IMR-90 (cell line): ENCODE measurements around the gene SUPT16H. TPM values are rescaled to one million over a fixed set of nuclear protein-coding genes. Genes with fewer than 3 reads are reported as not detected.

Experiments
- ATAC-seq: fragments of 200-7000 bp; cut with Tn5 transposase; 2 replicates; pipeline ENCODE4 v1.9.1; 2020; ENCODE audit warnings: low read depth, mild to moderate bottlenecking, moderate library complexity
- BruUV-seq: library from RNA; stranded (reverse); fragments of 400-500 nt; replicated peaks from 2 replicates; lab custom pipeline; 2021; lab: Mats Ljungman, UMichigan
- CTCF ChIA-PET: fragments of 300-600 bp; formaldehyde crosslinking; extraction: SDS; loops from one replicate; lab custom pipeline; 2021; ENCODE audit warnings: antibody characterized with exemption; lab: Yijun Ruan, JAX
- POLR2A ChIA-PET: fragments of 300-600 bp; sonication (Branson Sonifier 250); formaldehyde crosslinking; loops from one replicate; lab custom pipeline; 2022; ENCODE audit warnings: antibody characterized with exemption; ENCODE audit not compliant: unreplicated experiment; lab: Charles Lee
- DNase-seq: peaks from one replicate; pipeline ENCODE4 v3.0.0; 2013
- H2AFZ ChIP-seq: replicated peaks from 2 replicates; pipeline ENCODE3; 2013; ENCODE audit warnings: low read length, mild to moderate bottlenecking; ENCODE audit not compliant: poor library complexity
- H2AK5ac ChIP-seq: 2 replicates; pipeline ENCODE4 v1.6.1; 2013; ENCODE audit warnings: low read depth, low read length, inconsistent platforms
- H2AK9ac ChIP-seq: replicated peaks from 2 replicates; pipeline ENCODE3; 2013; ENCODE audit warnings: mild to moderate bottlenecking, low read depth, low read length, moderate library complexity; ENCODE audit not compliant: poor library complexity
- H2BK120ac ChIP-seq: 2 replicates; pipeline ENCODE4 v1.6.1; 2013; ENCODE audit warnings: low read depth, low read length, inconsistent platforms
- H2BK15ac ChIP-seq: 3 replicates; pipeline ENCODE4 v1.6.1; 2013; ENCODE audit warnings: low read depth, low read length, inconsistent platforms
- H2BK20ac ChIP-seq: 2 replicates; pipeline ENCODE4 v1.6.1; 2013; ENCODE audit warnings: low read depth, mild to moderate bottlenecking, inconsistent platforms, low read length, moderate library complexity
- H2BK5ac ChIP-seq: 2 replicates; pipeline ENCODE4 v1.6.1; 2013; ENCODE audit warnings: mild to moderate bottlenecking, low read depth, low read length, inconsistent platforms; ENCODE audit not compliant: poor library complexity, severe bottlenecking
- H3K14ac ChIP-seq: replicated peaks from 2 replicates; pipeline ENCODE4 v1.6.1; 2013; ENCODE audit warnings: low read depth, low read length, inconsistent platforms
- H3K18ac ChIP-seq: 2 replicates; pipeline ENCODE4 v1.6.1; 2013; ENCODE audit warnings: low read depth, low read length, control low read depth
- H3K23ac ChIP-seq: 2 replicates; pipeline ENCODE4 v1.6.1; 2013; ENCODE audit warnings: low read depth, low read length, inconsistent platforms
- H3K27ac ChIP-seq: 2 replicates; pipeline ENCODE4 v1.5.1; 2013; ENCODE audit warnings: mild to moderate bottlenecking, control low read depth, low read length; ENCODE audit not compliant: insufficient read depth
- H3K27me3 ChIP-seq: 2 replicates; pipeline ENCODE4 v1.6.1; 2013; ENCODE audit warnings: low read length; ENCODE audit not compliant: control insufficient read depth, insufficient read depth
- H3K36me3 ChIP-seq: 2 replicates; pipeline ENCODE4 v1.6.1; 2013; ENCODE audit warnings: low read length, mixed read lengths; ENCODE audit not compliant: control insufficient read depth, insufficient read depth
- H3K4ac ChIP-seq: 2 replicates; pipeline ENCODE4 v1.6.1; 2013; ENCODE audit warnings: low read depth, low read length, inconsistent platforms
- H3K4me1 ChIP-seq: 2 replicates; pipeline ENCODE4 v1.6.1; 2013; ENCODE audit warnings: low read length, mixed read lengths; ENCODE audit not compliant: control insufficient read depth, insufficient read depth
- H3K4me2 ChIP-seq: 2 replicates; pipeline ENCODE4 v1.6.1; 2013; ENCODE audit warnings: low read depth, mild to moderate bottlenecking, control low read depth, low read length, moderate library complexity
- H3K4me3 ChIP-seq: 2 replicates; pipeline ENCODE4 v1.5.1; 2013; ENCODE audit warnings: low read depth, mild to moderate bottlenecking, control low read depth, low read length, moderate library complexity; ENCODE audit not compliant: insufficient read depth
- H3K56ac ChIP-seq: 2 replicates; pipeline ENCODE4 v1.6.1; 2013; ENCODE audit warnings: low read length, inconsistent platforms; ENCODE audit not compliant: insufficient read depth; ENCODE audit errors: extremely low read depth
- H3K79me1 ChIP-seq, 2 experiments: 2 replicates each; pipeline ENCODE4 v1.6.1; 2013; ENCODE audit warnings: low read length in 2 of 2, inconsistent platforms in 1 of 2, low read depth in 1 of 2
- H3K9ac ChIP-seq: 2 replicates; pipeline ENCODE4 v1.6.1; 2013; ENCODE audit warnings: low read depth, low read length, control low read depth
- H3K9me1 ChIP-seq: 2 replicates; pipeline ENCODE4 v1.6.1; 2013; ENCODE audit warnings: low read length, inconsistent platforms; ENCODE audit not compliant: insufficient read depth
- H3K9me3 ChIP-seq: 2 replicates; pipeline ENCODE4 v1.6.1; 2013; ENCODE audit warnings: low read length; ENCODE audit not compliant: control insufficient read depth, insufficient read depth
- H4K20me1 ChIP-seq: 2 replicates; pipeline ENCODE4 v1.6.1; 2013; ENCODE audit warnings: low read length, inconsistent platforms; ENCODE audit not compliant: insufficient read depth
- H4K5ac ChIP-seq: 2 replicates; pipeline ENCODE4 v1.6.1; 2013; ENCODE audit warnings: mild to moderate bottlenecking, low read depth, low read length, control low read depth
- H4K8ac ChIP-seq, 2 experiments: 2 replicates each; pipeline ENCODE4 v1.6.1; 2013; ENCODE audit warnings: low read depth in 2 of 2, low read length in 2 of 2, control low read depth in 1 of 2, inconsistent platforms in 1 of 2
- H4K91ac ChIP-seq: 2 replicates; pipeline ENCODE4 v1.6.1; 2013; ENCODE audit warnings: low read depth, low read length, inconsistent platforms; ENCODE audit not compliant: insufficient read depth
- BHLHE40 ChIP-seq: fragments of 150-350 bp; IDR thresholded peaks from 2 replicates; pipeline ENCODE4 v1.6.1; 2016; ENCODE audit warnings: mild to moderate bottlenecking, low read depth, low read length
- CEBPB ChIP-seq: IDR thresholded peaks from 2 replicates; pipeline ENCODE4 v1.6.1; 2012; ENCODE audit warnings: low read depth, low read length, improper control_type of control experiment
- CHD1 ChIP-seq: IDR thresholded peaks from 2 replicates; pipeline ENCODE4 v1.6.1; 2012; ENCODE audit warnings: low read depth, low read length, improper control_type of control experiment
- CTCF ChIP-seq: conservative IDR thresholded peaks from 2 replicates; pipeline ENCODE4 v1.5.1; 2012; ENCODE audit warnings: mild to moderate bottlenecking, low read depth, low read length, improper control_type of control experiment
- ELK1 ChIP-seq: fragments of 150-350 bp; IDR thresholded peaks from 2 replicates; pipeline ENCODE4 v1.6.1; 2016; ENCODE audit warnings: low read depth, mild to moderate bottlenecking, low read length, moderate library complexity, borderline replicate concordance
- MAFK ChIP-seq: IDR thresholded peaks from 2 replicates; pipeline ENCODE4 v1.6.1; 2012; ENCODE audit warnings: low read depth, low read length, improper control_type of control experiment
- MXI1 ChIP-seq: IDR thresholded peaks from 2 replicates; pipeline ENCODE4 v1.6.1; 2012; ENCODE audit warnings: low read depth, mild to moderate bottlenecking, low read length, moderate library complexity, borderline replicate concordance
- NFE2L2 ChIP-seq: fragments of 150-350 bp; IDR thresholded peaks from 2 replicates; pipeline ENCODE4 v1.6.1; 2016; ENCODE audit warnings: low read depth, mild to moderate bottlenecking, low read length
- RAD21 ChIP-seq: IDR thresholded peaks from 2 replicates; pipeline ENCODE4 v1.6.1; 2012; ENCODE audit warnings: low read length, improper control_type of control experiment
- RCOR1 ChIP-seq: IDR thresholded peaks from 2 replicates; pipeline ENCODE4 v1.6.1; 2012; ENCODE audit warnings: mild to moderate bottlenecking, low read length, improper control_type of control experiment; ENCODE audit not compliant: insufficient replicate concordance
- RFX5 ChIP-seq: IDR thresholded peaks from 2 replicates; pipeline ENCODE4 v1.8.0; 2012; ENCODE audit warnings: low read depth, mild to moderate bottlenecking, low read length, moderate library complexity
- USF2 ChIP-seq: fragments of 150-350 bp; IDR thresholded peaks from 2 replicates; pipeline ENCODE4 v1.6.1; 2017; ENCODE audit warnings: mild to moderate bottlenecking, antibody characterized with exemption, low read length, low read depth
- whole genome bisulfite sequencing, 2 experiments: methylation state at CpG; one replicate each; pipeline versions ENCODE4 v1.1.5 to v1.1.7; 2013; ENCODE audit warnings: missing lambda C conversion rate in 2 of 2; ENCODE audit not compliant: insufficient read length in 1 of 2; ENCODE audit errors: extremely low coverage in 2 of 2; 5-methylcytosine and 5-hydroxymethylcytosine counted together
- dilution Hi-C: fragments of 300-500 bp; cut with HindIII; formaldehyde crosslinking; loops from one replicate; pipeline ENCODE4 v1.14.3; 2018; ENCODE audit warnings: low sequenced_read_pairs; ENCODE audit not compliant: unreplicated experiment
- in situ Hi-C: fragments of 300-500 bp; cut with MboI; formaldehyde crosslinking; loops from 3 replicates; pipeline ENCODE4 v1.14.3; 2019; ENCODE audit warnings: low sequenced_read_pairs, inconsistent platforms, mixed read lengths
- intact Hi-C: fragments of 100-400 bp; cut with micrococcal nuclease; formaldehyde crosslinking; loops from 2 replicates; pipeline ENCODE4 v1.10.0; 2022
- polyA plus RNA-seq, 3 experiments: library from polyadenylated mRNA; depleted of rRNA; stranded (reverse); fragments of >200 nt; gene quantifications; 2 replicates each; pipeline ENCODE4 v1.2.3, GENCODE V29; 2012; ENCODE audit warnings: low replicate concordance in 1 of 3
- total RNA-seq: library from RNA; depleted of rRNA; stranded (reverse); fragments of >200 nt; gene quantifications from 2 replicates; pipeline ENCODE4 v1.2.3, GENCODE V29; 2012

Gene SUPT16H
- total and polyA plus RNA-seq, 2 of the 4 experiments (the other 2 are of a cell fraction): 50.6 to 103 TPM

GRCh38 chr14:21309238-21309636, 74.6 kb downstream of the SUPT16H start:
- Histone ChIP-seq H4K8ac (no peak overlapping the region), H3K27ac (no peak overlapping the region), H4K20me1 (no peaks in the 10 kb centered on the region), H2BK15ac (no peak overlapping the region), H3K9me3 (no peaks in the 10 kb centered on the region), H4K5ac (no peak overlapping the region), H3K27me3 (peaks cover 28% of the 10 kb centered on the region), H2AK9ac (no peak overlapping the region), H2AK5ac (no peak overlapping the region), H3K4me3 (no peak overlapping the region), H4K91ac (no peak overlapping the region), H3K36me3 (no peaks in the 10 kb centered on the region), H3K4me1 (no peaks in the 10 kb centered on the region), H2BK120ac (no peak overlapping the region), H3K79me1 (no peaks in the 10 kb centered on the region), H2BK5ac (no peak overlapping the region), H3K18ac (no peak overlapping the region), H3K9ac (no peak overlapping the region), H3K56ac (no peak overlapping the region), H3K9me1 (no peaks in the 10 kb centered on the region), H2AFZ (no peak overlapping the region), H3K23ac (no peak overlapping the region), H2BK20ac (no peak overlapping the region), H3K14ac (no peak overlapping the region), H3K4me2 (no peak overlapping the region), H3K4ac (no peak overlapping the region)
- no peak for TF ChIP-seq MAFK
- TF ChIP-seq CHD1: no peak
- no peak for TF ChIP-seq RAD21
- no peak for TF ChIP-seq CTCF
- TF ChIP-seq RCOR1: no peak
- TF ChIP-seq NFE2L2: no peak
- no peak for TF ChIP-seq USF2
- TF ChIP-seq RFX5: no peak
- TF ChIP-seq MXI1: no peak
- TF ChIP-seq ELK1: no peak
- no peak for TF ChIP-seq BHLHE40
- no peak for TF ChIP-seq CEBPB
- DNase-seq (no peak), ATAC-seq (no peak)
- in situ Hi-C loops (no loop called here), intact Hi-C loops (no loop called here), dilution Hi-C loops (no loop called here)
- ChIA-PET CTCF (no interaction called here), POLR2A (no interaction called here)
- no TSS peak for BruUV-seq
- WGBS, 2 experiments: 100% methylated on average over 1 of the region's 8 CpGs; no CpG with 5 or more reads in 1 of the 2 experiments
